ENCODE data around the gene VPS26B. TPM values are rescaled to one million over a fixed set of nuclear protein-coding genes. Genes with fewer than 3 reads are reported as not detected.

The VPS26B gene
- total and polyA plus RNA-seq, 7 donors: 12.2 to 34.8 (median 21.7) TPM

GRCh38 chr11:134243913-134244312 is 19.4 kb downstream of the VPS26B start:
- intact Hi-C loops (cut with DNase I): no loop called here
- 91 to 98% (median 92%) methylated on average over 4 of the region's 4 CpGs for WGBS, 3 donors
- Histone ChIP-seq H3K4me1 (no peaks in the 10 kb centered on the region), H3K36me3 (ENCODE audit: insufficient read depth in 1 of 2, low read depth in 1 of 2) (peaks cover 12 to 98% of the 10 kb centered on the region in 2 donors), H3K9me3 (no peaks in the 10 kb centered on the region), H3K27me3 (ENCODE audit: insufficient read depth in 3 of 3, low read length in 2 of 3) (no peaks in the 10 kb centered on the region), H3K4me3 (no peak overlapping the region), H3K27ac (no peak overlapping the region)
- DNase-seq: no peak
- ATAC-seq: no peak
- TF ChIP-seq, protein P1, sequence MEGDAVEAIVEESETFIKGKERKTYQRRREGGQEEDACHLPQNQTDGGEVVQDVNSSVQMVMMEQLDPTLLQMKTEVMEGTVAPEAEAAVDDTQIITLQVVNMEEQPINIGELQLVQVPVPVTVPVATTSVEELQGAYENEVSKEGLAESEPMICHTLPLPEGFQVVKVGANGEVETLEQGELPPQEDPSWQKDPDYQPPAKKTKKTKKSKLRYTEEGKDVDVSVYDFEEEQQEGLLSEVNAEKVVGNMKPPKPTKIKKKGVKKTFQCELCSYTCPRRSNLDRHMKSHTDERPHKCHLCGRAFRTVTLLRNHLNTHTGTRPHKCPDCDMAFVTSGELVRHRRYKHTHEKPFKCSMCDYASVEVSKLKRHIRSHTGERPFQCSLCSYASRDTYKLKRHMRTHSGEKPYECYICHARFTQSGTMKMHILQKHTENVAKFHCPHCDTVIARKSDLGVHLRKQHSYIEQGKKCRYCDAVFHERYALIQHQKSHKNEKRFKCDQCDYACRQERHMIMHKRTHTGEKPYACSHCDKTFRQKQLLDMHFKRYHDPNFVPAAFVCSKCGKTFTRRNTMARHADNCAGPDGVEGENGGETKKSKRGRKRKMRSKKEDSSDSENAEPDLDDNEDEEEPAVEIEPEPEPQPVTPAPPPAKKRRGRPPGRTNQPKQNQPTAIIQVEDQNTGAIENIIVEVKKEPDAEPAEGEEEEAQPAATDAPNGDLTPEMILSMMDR (IDR thresholded peaks at IDR 0.05): no peak

- H3K9me3 ChIP-seq: no peaks in the 10 kb centered on the region
- H3K4me1 ChIP-seq: no peaks in the 10 kb centered on the region
- no peak for DNase-seq
- TF ChIP-seq, protein P1 (IDR thresholded peaks at IDR 0.05): peak; percentile 31
- H3K4me3 ChIP-seq: no peak overlapping the region
- intact Hi-C loops (cut with DNase I): no loop called here
- H3K36me3 ChIP-seq (ENCODE audit: insufficient read depth in 1 of 2, low read depth in 1 of 2): peaks cover 13 to 98% of the 10 kb centered on the region in 2 donors
- ATAC-seq: peak; percentile 30 to 66 (median 36)
- no peaks in the 10 kb centered on the region for H3K27me3 ChIP-seq (ENCODE audit: insufficient read depth in 3 of 3, low read length in 2 of 3)
- 44 to 57% (median 51%) methylated on average over 7 of the region's 7 CpGs for WGBS, 3 donors
- H3K27ac ChIP-seq: no peak overlapping the region
Measured at GRCh38 chr11:134244593-134244992, 20.1 kb downstream of the VPS26B start.

DNA sequence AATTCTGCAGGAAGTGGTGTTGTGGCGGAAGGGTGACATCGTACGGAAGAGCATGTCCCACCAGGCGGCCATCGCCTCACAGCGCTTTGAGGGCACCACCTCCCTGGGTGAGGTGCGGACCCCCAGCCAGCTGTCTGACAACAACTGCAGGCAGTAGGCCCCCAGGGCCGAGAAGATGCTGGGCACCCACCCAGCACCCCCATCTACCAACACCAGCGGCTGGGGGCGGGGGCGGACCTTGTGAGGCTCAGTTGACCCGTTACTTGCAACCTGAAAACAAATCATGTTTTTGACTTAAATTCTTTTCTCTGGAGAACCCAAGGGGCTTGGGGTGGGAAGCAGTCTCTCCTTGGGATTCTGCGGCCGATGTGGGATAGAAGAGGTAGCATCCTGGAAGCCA is 21.0 kb downstream of the VPS26B start:
- no peaks in the 10 kb centered on the region for H3K27me3 ChIP-seq (ENCODE audit: insufficient read depth in 3 of 3, low read length in 2 of 3)
- TF ChIP-seq, protein P1 (IDR thresholded peaks at IDR 0.05): no peak
- DNase-seq (no peak), ATAC-seq (no peak)
- intact Hi-C loops (cut with DNase I): no loop called here
- peaks cover 11 to 98% of the 10 kb centered on the region in 2 donors for H3K36me3 ChIP-seq (ENCODE audit: insufficient read depth in 1 of 2, low read depth in 1 of 2)
- no peak overlapping the region for H3K27ac ChIP-seq
- no peaks in the 10 kb centered on the region for H3K4me1 ChIP-seq
- 90 to 92% (median 90%) methylated on average over 14 of the region's 14 CpGs for WGBS, 3 donors
- H3K9me3 ChIP-seq: no peaks in the 10 kb centered on the region
- no peak overlapping the region for H3K4me3 ChIP-seq

DNA sequence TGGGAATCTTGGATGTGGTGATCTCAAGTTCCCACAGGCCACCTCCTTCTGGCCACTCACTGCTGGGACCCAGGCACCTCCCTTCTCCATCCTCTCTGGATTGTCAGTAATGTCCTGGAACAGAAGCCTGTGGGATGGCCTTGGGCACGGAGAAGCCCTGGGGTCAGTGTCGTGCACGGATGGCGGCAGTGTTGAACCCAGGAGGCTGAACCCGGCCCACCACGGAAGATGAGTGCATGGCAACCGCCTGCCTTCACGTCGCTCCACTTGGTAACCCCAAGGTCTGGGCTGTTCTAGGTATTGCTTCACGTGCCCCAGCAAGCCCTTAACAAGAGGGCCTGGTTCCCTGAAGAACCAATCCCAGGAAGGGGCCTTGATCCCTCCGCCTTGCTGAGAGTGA is 21.6 kb downstream of the VPS26B start:
- Histone ChIP-seq H3K9me3 (no peaks in the 10 kb centered on the region), H3K36me3 (ENCODE audit: insufficient read depth in 1 of 2, low read depth in 1 of 2) (peaks cover 11 to 100% of the 10 kb centered on the region in 2 donors), H3K27me3 (ENCODE audit: insufficient read depth in 3 of 3, low read length in 2 of 3) (no peaks in the 10 kb centered on the region), H3K27ac (no peak overlapping the region), H3K4me1 (no peaks in the 10 kb centered on the region), H3K4me3 (no peak overlapping the region)
- ATAC-seq (no peak), DNase-seq (no peak)
- intact Hi-C loops (cut with DNase I): no loop called here
- 87 to 90% (median 87%) methylated on average over 11 of the region's 11 CpGs for WGBS, 3 donors
- TF ChIP-seq, protein P1 (IDR thresholded peaks at IDR 0.05): no peak

- ATAC-seq (no peak), DNase-seq (no peak)
- intact Hi-C loops (cut with DNase I): no loop called here
- Histone ChIP-seq H3K4me1 (no peaks in the 10 kb centered on the region), H3K4me3 (no peak overlapping the region), H3K9me3 (no peaks in the 10 kb centered on the region), H3K36me3 (ENCODE audit: insufficient read depth in 1 of 2, low read depth in 1 of 2) (peaks cover 11 to 99% of the 10 kb centered on the region in 2 donors), H3K27me3 (ENCODE audit: insufficient read depth in 3 of 3, low read length in 2 of 3) (no peaks in the 10 kb centered on the region), H3K27ac (no peak overlapping the region)
- WGBS, 3 donors: 71 to 81% (median 74%) methylated on average over 4 of the region's 4 CpGs
- TF ChIP-seq, protein P1 (IDR thresholded peaks at IDR 0.05): no peak
Measured at GRCh38 chr11:134246678-134247077, 22.2 kb downstream of the VPS26B start.
